Osteoblast (primary cell): ENCODE data around the gene CPXM2. TPM values are rescaled to one million over a fixed set of nuclear protein-coding genes. Genes with fewer than 3 reads are reported as not detected.

Experiments
- DNase-seq: peaks from one replicate; pipeline ENCODE4 v3.0.0; 2011; ENCODE audit warnings: low spot score, mixed read lengths; ENCODE audit not compliant: insufficient read length; ENCODE audit errors: missing footprints
- H2AFZ ChIP-seq: 2 replicates; pipeline ENCODE4 v1.6.0; 2011; ENCODE audit warnings: mild to moderate bottlenecking, low read length
- H3K27ac ChIP-seq: 2 replicates; pipeline ENCODE4 v1.5.1; 2011; ENCODE audit warnings: mild to moderate bottlenecking, low read depth, low read length, moderate library complexity
- H3K27me3 ChIP-seq: 2 replicates; pipeline ENCODE4 v1.6.0; 2012; ENCODE audit warnings: mild to moderate bottlenecking, control low read depth, inconsistent platforms, low read length, moderate library complexity; ENCODE audit not compliant: insufficient read depth
- H3K36me3 ChIP-seq: 2 replicates; pipeline ENCODE4 v1.5.1; 2011; ENCODE audit warnings: mild to moderate bottlenecking, low read length, control low read depth, moderate library complexity; ENCODE audit not compliant: insufficient read depth
- H3K4me1 ChIP-seq: 2 replicates; pipeline ENCODE4 v1.5.1; 2011; ENCODE audit warnings: mild to moderate bottlenecking, low read length, control low read depth, moderate library complexity; ENCODE audit not compliant: insufficient read depth
- H3K4me2 ChIP-seq: 2 replicates; pipeline ENCODE4 v1.6.0; 2011; ENCODE audit warnings: mild to moderate bottlenecking, low read length; ENCODE audit not compliant: insufficient read depth
- H3K4me3 ChIP-seq: fragments of 200-600 bp; sonication (generic); 3 replicates; pipeline ENCODE4 v1.5.1; 2012; ENCODE audit warnings: mild to moderate bottlenecking, low read length, inconsistent platforms; ENCODE audit not compliant: insufficient read depth
- H3K79me2 ChIP-seq: 2 replicates; pipeline ENCODE4 v1.6.0; 2012; ENCODE audit warnings: mild to moderate bottlenecking, low read length, control low read depth, inconsistent platforms; ENCODE audit not compliant: insufficient read depth
- H3K9me3 ChIP-seq: 2 replicates; pipeline ENCODE4 v1.5.1; 2011; ENCODE audit warnings: low read depth, low read length, control low read depth
- H4K20me1 ChIP-seq: 2 replicates; pipeline ENCODE4 v1.6.0; 2012; ENCODE audit warnings: mild to moderate bottlenecking, low read length, control low read depth; ENCODE audit not compliant: insufficient read depth
- total RNA-seq: library from RNA; depleted of rRNA; stranded (reverse); fragments of >200 nt; gene quantifications from 2 replicates; pipeline ENCODE4 v1.2.3, GENCODE V29; 2012
- TF ChIP-seq, protein P1 (sequence below): IDR thresholded peaks from 2 replicates; pipeline ENCODE4 v1.5.1; 2011; ENCODE audit warnings: mild to moderate bottlenecking, low read depth, low read length, moderate library complexity; ENCODE audit errors: extremely low read depth

The CPXM2 gene
- total RNA-seq, 1 donor, result 0.36 TPM

DNA sequence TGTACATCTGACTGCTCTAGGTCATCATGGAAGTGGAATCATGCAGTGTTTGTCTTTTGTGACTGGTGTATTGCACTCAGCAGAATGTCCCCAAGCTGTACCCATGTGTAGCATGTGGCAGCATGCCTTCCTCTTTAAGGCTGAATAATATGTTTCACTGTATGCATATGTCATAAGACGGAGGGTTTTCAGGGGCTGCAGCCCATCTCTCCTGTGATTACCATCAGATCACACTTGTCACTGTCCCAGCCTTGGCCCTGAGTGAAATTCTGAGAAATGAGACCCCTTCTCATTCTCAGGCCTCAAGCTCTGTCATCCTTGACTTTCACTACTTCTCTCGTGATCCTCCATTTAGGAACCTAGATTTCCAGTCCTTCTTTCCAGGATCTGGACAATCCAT lies 50.0 kb downstream of the CPXM2 start:
- Histone ChIP-seq H3K9me3 (no peaks in the 10 kb centered on the region), H3K4me3 (no peak overlapping the region), H2AFZ (no peak overlapping the region), H3K79me2 (no peaks in the 10 kb centered on the region), H3K4me1 (no peaks in the 10 kb centered on the region), H3K27ac (no peak overlapping the region), H3K4me2 (no peak overlapping the region), H4K20me1 (no peaks in the 10 kb centered on the region), H3K27me3 (no peaks in the 10 kb centered on the region), H3K36me3 (no peaks in the 10 kb centered on the region)
- DNase-seq, result no peak
- TF ChIP-seq, protein P1, sequence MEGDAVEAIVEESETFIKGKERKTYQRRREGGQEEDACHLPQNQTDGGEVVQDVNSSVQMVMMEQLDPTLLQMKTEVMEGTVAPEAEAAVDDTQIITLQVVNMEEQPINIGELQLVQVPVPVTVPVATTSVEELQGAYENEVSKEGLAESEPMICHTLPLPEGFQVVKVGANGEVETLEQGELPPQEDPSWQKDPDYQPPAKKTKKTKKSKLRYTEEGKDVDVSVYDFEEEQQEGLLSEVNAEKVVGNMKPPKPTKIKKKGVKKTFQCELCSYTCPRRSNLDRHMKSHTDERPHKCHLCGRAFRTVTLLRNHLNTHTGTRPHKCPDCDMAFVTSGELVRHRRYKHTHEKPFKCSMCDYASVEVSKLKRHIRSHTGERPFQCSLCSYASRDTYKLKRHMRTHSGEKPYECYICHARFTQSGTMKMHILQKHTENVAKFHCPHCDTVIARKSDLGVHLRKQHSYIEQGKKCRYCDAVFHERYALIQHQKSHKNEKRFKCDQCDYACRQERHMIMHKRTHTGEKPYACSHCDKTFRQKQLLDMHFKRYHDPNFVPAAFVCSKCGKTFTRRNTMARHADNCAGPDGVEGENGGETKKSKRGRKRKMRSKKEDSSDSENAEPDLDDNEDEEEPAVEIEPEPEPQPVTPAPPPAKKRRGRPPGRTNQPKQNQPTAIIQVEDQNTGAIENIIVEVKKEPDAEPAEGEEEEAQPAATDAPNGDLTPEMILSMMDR, result no peak

DNA sequence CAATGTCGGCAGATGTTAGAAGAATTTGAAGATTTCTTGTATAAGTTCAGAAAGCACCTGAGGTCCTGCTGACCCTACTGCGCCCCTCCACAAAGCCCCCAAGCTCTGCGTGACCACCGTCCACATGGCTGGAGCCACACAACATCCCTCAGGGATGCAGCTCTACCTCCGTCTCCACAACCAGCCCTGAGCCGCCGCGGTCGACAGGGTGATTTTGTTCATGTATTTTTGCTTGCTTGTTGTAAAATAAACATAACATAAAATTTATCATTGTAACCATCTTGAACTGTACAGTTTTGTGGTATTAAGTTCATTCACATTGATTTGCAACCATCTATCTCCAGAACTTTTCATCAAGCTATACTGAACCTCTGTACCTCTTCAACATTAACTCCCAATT lies 50.5 kb downstream of the CPXM2 start:
- Histone ChIP-seq H3K4me2 (no peak overlapping the region), H3K9me3 (no peaks in the 10 kb centered on the region), H3K4me1 (no peaks in the 10 kb centered on the region), H3K79me2 (no peaks in the 10 kb centered on the region), H3K4me3 (no peak overlapping the region), H3K36me3 (no peaks in the 10 kb centered on the region), H3K27me3 (no peaks in the 10 kb centered on the region), H4K20me1 (no peaks in the 10 kb centered on the region), H3K27ac (no peak overlapping the region), H2AFZ (no peak overlapping the region)
- no peak for DNase-seq
- TF ChIP-seq, protein P1, result no peak

- Histone ChIP-seq H3K4me3 (no peak overlapping the region), H3K4me2 (no peak overlapping the region), H3K9me3 (no peaks in the 10 kb centered on the region), H3K79me2 (no peaks in the 10 kb centered on the region), H3K27me3 (no peaks in the 10 kb centered on the region), H2AFZ (no peak overlapping the region), H3K4me1 (no peaks in the 10 kb centered on the region), H3K27ac (no peak overlapping the region), H3K36me3 (no peaks in the 10 kb centered on the region), H4K20me1 (no peaks in the 10 kb centered on the region)
- DNase-seq, result no peak
- TF ChIP-seq, protein P1, result no peak
Observed at GRCh38 chr10:123840714-123841113, 50.9 kb downstream of the CPXM2 start.

- Histone ChIP-seq H3K4me3 (no peak overlapping the region), H3K27me3 (no peaks in the 10 kb centered on the region)
- TF ChIP-seq, protein P1, result no peak
Observed at GRCh38 chr10:123838596-123839310, 52.9 kb downstream of the CPXM2 start.

More at GRCh38 chr10:123838596-123839310, 52.9 kb downstream of the CPXM2 start:
- Histone ChIP-seq H3K4me1 (no peaks in the 10 kb centered on the region), H3K36me3 (no peaks in the 10 kb centered on the region), H3K4me2 (no peak overlapping the region), H4K20me1 (no peaks in the 10 kb centered on the region), H3K9me3 (no peaks in the 10 kb centered on the region), H3K27ac (no peak overlapping the region), H2AFZ (no peak overlapping the region), H3K79me2 (no peaks in the 10 kb centered on the region)
- no peak for DNase-seq
